ENCODE data around the gene RPL15. TPM values are rescaled to one million over a fixed set of nuclear protein-coding genes. Genes with fewer than 3 reads are reported as not detected.

RPL15 gene
- total and polyA plus RNA-seq, 2 of the 13 experiments (the other 11 are each of a cell fraction or from before 2014, with no cell fraction given) = 1,297 to 3,693 TPM

DNA sequence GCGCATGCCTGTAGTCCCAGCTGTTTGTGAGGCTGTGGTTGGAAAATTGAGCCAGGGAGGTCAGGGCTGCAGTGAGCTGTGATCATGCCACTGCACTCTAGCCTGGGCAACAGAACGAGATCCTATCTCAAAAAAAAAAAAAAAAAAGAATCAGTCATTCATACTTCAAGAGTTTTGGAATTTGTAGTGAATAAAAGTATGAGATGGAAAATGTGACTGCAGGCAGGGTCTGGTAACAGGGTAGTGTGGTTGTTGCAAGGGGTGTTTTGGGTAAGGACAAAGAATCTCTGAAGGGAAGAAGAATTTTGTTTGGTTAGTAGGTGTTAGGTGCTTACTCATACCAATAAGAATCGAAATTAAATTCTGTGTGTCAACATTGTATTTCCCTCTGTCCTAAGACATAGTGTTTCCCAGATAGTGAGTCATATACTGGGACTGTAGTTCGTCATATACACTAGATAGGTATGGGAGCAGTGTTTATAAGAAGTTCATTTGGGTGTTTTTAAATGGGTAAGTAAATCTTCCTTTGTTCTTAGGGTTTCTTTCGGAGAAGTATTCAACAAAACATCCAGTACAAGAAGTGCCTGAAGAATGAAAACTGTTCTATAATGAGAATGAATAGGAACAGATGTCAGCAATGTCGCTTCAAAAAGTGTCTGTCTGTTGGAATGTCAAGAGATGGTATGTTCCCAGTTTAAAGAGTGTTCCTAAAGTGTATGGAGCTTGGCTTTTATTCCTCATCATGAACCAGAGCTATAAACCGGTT, 42.4 kb downstream of the RPL15 start:
- ChIA-PET CTCF (ENCODE audit: low intra/inter-chr PET ratio, low total read pairs) (no interaction called here), POLR2A (interaction anchor here (1.1 kb wide), 1 partner anchor 13 kb away, joined by 3 read pairs; no protein-coding TSS in a partner anchor)
- H3K36me3 ChIP-seq (replicated peaks in 1 of 2; ENCODE audit: control insufficient read depth in 1 of 2, insufficient read depth in 2 of 2, low read length in 2 of 2) = peaks cover 3 to 51% of the 10 kb centered on the region in 2 experiments; a peak in 4 of 5 replicates
- H3K4me2 ChIP-seq (ENCODE audit: low read depth, low read length) = no peak overlapping the region
- ATAC-seq (peak; percentile 51), FAIRE-seq (no peak), DNase-seq (ENCODE audit: low spot score) (peak; percentile 18)
- TF ChIP-seq PAX8 (CRISPR knock-in tag; IDR thresholded peaks at IDR 0.05; ENCODE audit: borderline replicate concordance) = no peak
- H3K27ac ChIP-seq (ENCODE audit: extremely low read length, insufficient read depth, low read length) = no peak overlapping the region
- H3K4me3 ChIP-seq (replicated peaks in 1 of 3; ENCODE audit: insufficient read depth in 1 of 3, low read depth in 2 of 3, low read length in 3 of 3) = no peak overlapping the region
- in situ Hi-C loops (cut with HindIII; ENCODE audit: extremely low pct_ligation_motif_present, low pct_unique_long_range_greater_than_20kb) = no loop called here
- H3K4me1 ChIP-seq (ENCODE audit: insufficient read depth, low read length) = no peaks in the 10 kb centered on the region
- no peaks in the 10 kb centered on the region; the same call in 1 of the 2 replicates for H4K20me1 ChIP-seq (ENCODE audit: insufficient read depth, low read length)
- BruUV-seq (replicated peaks) = no TSS peak
- H3K79me2 ChIP-seq (ENCODE audit: insufficient read depth, low read length) = no peaks in the 10 kb centered on the region
- intact Hi-C loops (cut with micrococcal nuclease; ENCODE audit: unreplicated experiment) = no loop called here
- H3K27me3 ChIP-seq (ENCODE audit: control insufficient read depth in 1 of 2, insufficient read depth in 2 of 2, low read length in 2 of 2) = no peaks in the 10 kb centered on the region
- H2AFZ ChIP-seq (ENCODE audit: low read length) = no peak overlapping the region
- no peaks in the 10 kb centered on the region for H3K9me3 ChIP-seq (ENCODE audit: low read length)
- 85% methylated on average over 7 of the region's 7 CpGs for WGBS (ENCODE audit: low lambda C conversion rate)
- no peak overlapping the region for H3K9ac ChIP-seq (ENCODE audit: insufficient read depth, low read depth, low read length)

DNA sequence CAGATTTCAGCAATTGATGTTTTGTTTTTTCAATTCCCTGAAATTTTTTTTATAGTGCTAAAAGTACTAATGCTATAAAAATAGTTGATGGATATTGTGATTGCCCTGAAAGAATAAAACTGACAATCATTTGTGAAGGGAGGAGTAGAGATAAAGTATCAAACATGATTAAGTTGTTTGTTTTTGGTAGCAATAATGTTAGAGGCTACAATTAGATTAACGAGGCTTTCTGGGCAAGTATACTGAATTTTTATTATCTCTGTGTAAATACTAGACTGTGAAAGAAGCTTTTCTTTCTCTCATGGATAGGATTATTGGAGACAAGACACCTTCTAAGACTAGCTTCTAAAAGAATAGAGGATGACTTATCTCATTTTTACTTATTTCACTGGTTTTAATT, 43.7 kb downstream of the RPL15 start:
- Histone ChIP-seq H3K4me2 (ENCODE audit: low read depth, low read length) (no peak overlapping the region), H3K27ac (ENCODE audit: extremely low read length, insufficient read depth, low read length) (no peak overlapping the region), H3K4me3 (replicated peaks in 1 of 3; ENCODE audit: insufficient read depth in 1 of 3, low read depth in 2 of 3, low read length in 3 of 3) (no peak overlapping the region), H3K79me2 (ENCODE audit: insufficient read depth, low read length) (no peaks in the 10 kb centered on the region), H3K27me3 (ENCODE audit: control insufficient read depth in 1 of 2, insufficient read depth in 2 of 2, low read length in 2 of 2) (no peaks in the 10 kb centered on the region), H3K9me3 (ENCODE audit: low read length) (no peaks in the 10 kb centered on the region), H4K20me1 (ENCODE audit: insufficient read depth, low read length) (no peaks in the 10 kb centered on the region), H3K9ac (ENCODE audit: insufficient read depth, low read depth, low read length) (no peak overlapping the region), H3K4me1 (ENCODE audit: insufficient read depth, low read length) (no peaks in the 10 kb centered on the region), H2AFZ (ENCODE audit: low read length) (no peak overlapping the region), H3K36me3 (replicated peaks in 1 of 2; ENCODE audit: control insufficient read depth in 1 of 2, insufficient read depth in 2 of 2, low read length in 2 of 2) (peaks cover 3 to 44% of the 10 kb centered on the region in 2 experiments; a peak in 4 of 5 replicates)
- WGBS (ENCODE audit: low lambda C conversion rate) = 97% methylated on average over 1 of the region's 1 CpG
- in situ Hi-C loops (cut with HindIII; ENCODE audit: extremely low pct_ligation_motif_present, low pct_unique_long_range_greater_than_20kb) = no loop called here
- ChIA-PET POLR2A (no interaction called here), CTCF (ENCODE audit: low intra/inter-chr PET ratio, low total read pairs) (no interaction called here)
- FAIRE-seq (no peak), DNase-seq (ENCODE audit: low spot score) (no peak), ATAC-seq (no peak)
- intact Hi-C loops (cut with micrococcal nuclease; ENCODE audit: unreplicated experiment) = no loop called here
- no TSS peak for BruUV-seq (replicated peaks)
- TF ChIP-seq NCOA1 (CRISPR knock-in tag; IDR thresholded peaks at IDR 0.05) = no peak
- TF ChIP-seq ELF1 (CRISPR knock-in tag; IDR thresholded peaks at IDR 0.05) = no peak
- TF ChIP-seq, protein P1, sequence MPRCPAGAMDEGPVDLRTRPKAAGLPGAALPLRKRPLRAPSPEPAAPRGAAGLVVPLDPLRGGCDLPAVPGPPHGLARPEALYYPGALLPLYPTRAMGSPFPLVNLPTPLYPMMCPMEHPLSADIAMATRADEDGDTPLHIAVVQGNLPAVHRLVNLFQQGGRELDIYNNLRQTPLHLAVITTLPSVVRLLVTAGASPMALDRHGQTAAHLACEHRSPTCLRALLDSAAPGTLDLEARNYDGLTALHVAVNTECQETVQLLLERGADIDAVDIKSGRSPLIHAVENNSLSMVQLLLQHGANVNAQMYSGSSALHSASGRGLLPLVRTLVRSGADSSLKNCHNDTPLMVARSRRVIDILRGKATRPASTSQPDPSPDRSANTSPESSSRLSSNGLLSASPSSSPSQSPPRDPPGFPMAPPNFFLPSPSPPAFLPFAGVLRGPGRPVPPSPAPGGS (CRISPR knock-in tag; IDR thresholded peaks at IDR 0.05) = no peak
- TF ChIP-seq, protein P2, sequence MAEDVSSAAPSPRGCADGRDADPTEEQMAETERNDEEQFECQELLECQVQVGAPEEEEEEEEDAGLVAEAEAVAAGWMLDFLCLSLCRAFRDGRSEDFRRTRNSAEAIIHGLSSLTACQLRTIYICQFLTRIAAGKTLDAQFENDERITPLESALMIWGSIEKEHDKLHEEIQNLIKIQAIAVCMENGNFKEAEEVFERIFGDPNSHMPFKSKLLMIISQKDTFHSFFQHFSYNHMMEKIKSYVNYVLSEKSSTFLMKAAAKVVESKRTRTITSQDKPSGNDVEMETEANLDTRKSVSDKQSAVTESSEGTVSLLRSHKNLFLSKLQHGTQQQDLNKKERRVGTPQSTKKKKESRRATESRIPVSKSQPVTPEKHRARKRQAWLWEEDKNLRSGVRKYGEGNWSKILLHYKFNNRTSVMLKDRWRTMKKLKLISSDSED (CRISPR knock-in tag; IDR thresholded peaks at IDR 0.05) = no peak
- no peak for TF ChIP-seq CHD2 (IDR thresholded peaks at IDR 0.05; ENCODE audit: low read depth, low read length)
- no peak for TF ChIP-seq ZNF841 (CRISPR knock-in tag; IDR thresholded peaks at IDR 0.05; ENCODE audit: borderline replicate concordance)
- TF ChIP-seq HMG20A (CRISPR knock-in tag; IDR thresholded peaks at IDR 0.05; ENCODE audit: borderline replicate concordance) = no peak
- TF ChIP-seq ZSCAN12 (CRISPR knock-in tag; IDR thresholded peaks at IDR 0.05) = no peak
- TF ChIP-seq MLLT10 (CRISPR knock-in tag; IDR thresholded peaks at IDR 0.05) = no peak
- TF ChIP-seq ZNF766 (CRISPR knock-in tag; IDR thresholded peaks at IDR 0.05; ENCODE audit: borderline replicate concordance) = no peak
- TF ChIP-seq ZNF781 (CRISPR knock-in tag; IDR thresholded peaks at IDR 0.05; ENCODE audit: borderline replicate concordance, not compliant biosample characterization) = no peak
- TF ChIP-seq ZNF788 (CRISPR knock-in tag; IDR thresholded peaks at IDR 0.05; ENCODE audit: borderline replicate concordance) = no peak
- TF ChIP-seq, protein P3, sequence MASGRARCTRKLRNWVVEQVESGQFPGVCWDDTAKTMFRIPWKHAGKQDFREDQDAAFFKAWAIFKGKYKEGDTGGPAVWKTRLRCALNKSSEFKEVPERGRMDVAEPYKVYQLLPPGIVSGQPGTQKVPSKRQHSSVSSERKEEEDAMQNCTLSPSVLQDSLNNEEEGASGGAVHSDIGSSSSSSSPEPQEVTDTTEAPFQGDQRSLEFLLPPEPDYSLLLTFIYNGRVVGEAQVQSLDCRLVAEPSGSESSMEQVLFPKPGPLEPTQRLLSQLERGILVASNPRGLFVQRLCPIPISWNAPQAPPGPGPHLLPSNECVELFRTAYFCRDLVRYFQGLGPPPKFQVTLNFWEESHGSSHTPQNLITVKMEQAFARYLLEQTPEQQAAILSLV (CRISPR knock-in tag; IDR thresholded peaks at IDR 0.05; ENCODE audit: borderline replicate concordance) = no peak
- TF ChIP-seq ZSCAN29 (CRISPR knock-in tag; conservative IDR thresholded peaks at IDR 0.05) = no peak
